ENCODE measurements around the gene PEX5L.
"Not testable (repeated sequence)": the region's sequence is repeated elsewhere in the genome, so short reads cannot be mapped to it uniquely, and the experiment has no call there.

The PEX5L gene

GRCh38 chr3:179797192-179797591 lies 239.5 kb downstream of the PEX5L start:
- no peak overlapping the region for H3K4me3 Mint-ChIP-seq
- no peak for ATAC-seq
- H3K9me3 Mint-ChIP-seq: no peaks in the 10 kb centered on the region

GRCh38 chr3:179796421-179796820 lies 240.3 kb downstream of the PEX5L start:
- H3K4me3 Mint-ChIP-seq: no peak overlapping the region
- ATAC-seq: no peak
- H3K4me1 Mint-ChIP-seq: peaks cover 2% of the 10 kb centered on the region
- no peak for DNase-seq
- H3K27ac Mint-ChIP-seq: no peak overlapping the region
- H3K9me3 Mint-ChIP-seq: no peaks in the 10 kb centered on the region
- H3K27me3 Mint-ChIP-seq: no peaks in the 10 kb centered on the region
- no peaks in the 10 kb centered on the region for H3K36me3 Mint-ChIP-seq (ENCODE audit: low read depth)

More at GRCh38 chr3:179797192-179797591, 239.5 kb downstream of the PEX5L start:
- peaks cover 3% of the 10 kb centered on the region for H3K27me3 Mint-ChIP-seq
- no peak for DNase-seq
- peaks cover 2% of the 10 kb centered on the region for H3K4me1 Mint-ChIP-seq
- H3K36me3 Mint-ChIP-seq (ENCODE audit: low read depth): no peaks in the 10 kb centered on the region
- H3K27ac Mint-ChIP-seq: no peak overlapping the region

- Mint-ChIP-seq H3K4me1 (peaks cover 2% of the 10 kb centered on the region), H3K4me3 (no peak overlapping the region), H3K9me3 (no peaks in the 10 kb centered on the region), H3K27ac (no peak overlapping the region), H3K27me3 (no peaks in the 10 kb centered on the region), H3K36me3 (ENCODE audit: low read depth) (no peaks in the 10 kb centered on the region)
- ATAC-seq: no peak
- DNase-seq: no peak
Measured at GRCh38 chr3:179794355-179794754, 242.4 kb downstream of the PEX5L start.

GRCh38 chr3:179791793-179792192 lies 244.9 kb downstream of the PEX5L start:
- DNase-seq (no peak), ATAC-seq (no peak)
- no peaks in the 10 kb centered on the region for H3K27me3 Mint-ChIP-seq
- H3K27ac Mint-ChIP-seq: no peak overlapping the region
- H3K36me3 Mint-ChIP-seq (ENCODE audit: low read depth): peaks cover 2% of the 10 kb centered on the region
- H3K9me3 Mint-ChIP-seq: no peaks in the 10 kb centered on the region
- H3K4me3 Mint-ChIP-seq: no peak overlapping the region
- peaks cover 2% of the 10 kb centered on the region for H3K4me1 Mint-ChIP-seq

- no peak for ATAC-seq
- no peak overlapping the region for H3K27ac Mint-ChIP-seq
- no peaks in the 10 kb centered on the region for H3K27me3 Mint-ChIP-seq
- no peak overlapping the region for H3K4me3 Mint-ChIP-seq
- DNase-seq: no peak
- no peaks in the 10 kb centered on the region for H3K9me3 Mint-ChIP-seq
- H3K4me1 Mint-ChIP-seq: no peaks in the 10 kb centered on the region
- H3K36me3 Mint-ChIP-seq (ENCODE audit: low read depth): peaks cover 5% of the 10 kb centered on the region
Measured at GRCh38 chr3:179788996-179789395, 247.7 kb downstream of the PEX5L start.

- not testable (repeated sequence) for H3K9me3 Mint-ChIP-seq, H3K4me1 Mint-ChIP-seq, ATAC-seq, DNase-seq, H3K27ac Mint-ChIP-seq, H3K27me3 Mint-ChIP-seq, H3K4me3 Mint-ChIP-seq
- H3K36me3 Mint-ChIP-seq (ENCODE audit: low read depth): peaks cover 21% of the 10 kb centered on the region
Measured at GRCh38 chr3:179782841-179783240, 253.9 kb downstream of the PEX5L start.

- Mint-ChIP-seq H3K27me3 (no peaks in the 10 kb centered on the region), H3K4me3 (no peak overlapping the region), H3K9me3 (peaks cover 4% of the 10 kb centered on the region), H3K36me3 (ENCODE audit: low read depth) (peaks cover 35% of the 10 kb centered on the region), H3K27ac (no peak overlapping the region), H3K4me1 (peaks cover 1% of the 10 kb centered on the region)
- DNase-seq: no peak
- no peak for ATAC-seq
Measured at GRCh38 chr3:179775416-179776122, 261.2 kb downstream of the PEX5L start.

GRCh38 chr3:179772297-179772696 lies 264.4 kb downstream of the PEX5L start:
- H3K36me3 Mint-ChIP-seq (ENCODE audit: low read depth): peaks cover 23% of the 10 kb centered on the region
- no peak overlapping the region for H3K27ac Mint-ChIP-seq
- no peaks in the 10 kb centered on the region for H3K27me3 Mint-ChIP-seq
- H3K4me1 Mint-ChIP-seq: no peaks in the 10 kb centered on the region
- no peak for DNase-seq
- ATAC-seq: no peak
- H3K4me3 Mint-ChIP-seq: no peak overlapping the region
- H3K9me3 Mint-ChIP-seq: no peaks in the 10 kb centered on the region

GRCh38 chr3:179771797-179772196 lies 264.9 kb downstream of the PEX5L start:
- Mint-ChIP-seq H3K27ac (no peak overlapping the region), H3K9me3 (no peaks in the 10 kb centered on the region), H3K4me3 (no peak overlapping the region), H3K27me3 (no peaks in the 10 kb centered on the region), H3K4me1 (no peaks in the 10 kb centered on the region), H3K36me3 (ENCODE audit: low read depth) (peaks cover 26% of the 10 kb centered on the region)
- DNase-seq: no peak
- no peak for ATAC-seq

- Mint-ChIP-seq H3K4me3 (no peak overlapping the region), H3K27ac (no peak overlapping the region)
- DNase-seq: no peak
Measured at GRCh38 chr3:179769411-179770247, 267.1 kb downstream of the PEX5L start.

GRCh38 chr3:179768080-179768479 lies 268.7 kb downstream of the PEX5L start:
- Mint-ChIP-seq H3K36me3 (ENCODE audit: low read depth) (peaks cover 7% of the 10 kb centered on the region), H3K27ac (no peak overlapping the region), H3K4me1 (no peaks in the 10 kb centered on the region), H3K9me3 (no peaks in the 10 kb centered on the region), H3K4me3 (no peak overlapping the region), H3K27me3 (no peaks in the 10 kb centered on the region)
- ATAC-seq (no peak), DNase-seq (no peak)

More at GRCh38 chr3:179769411-179770247, 267.1 kb downstream of the PEX5L start:
- Mint-ChIP-seq H3K4me1 (no peaks in the 10 kb centered on the region), H3K9me3 (no peaks in the 10 kb centered on the region), H3K36me3 (ENCODE audit: low read depth) (peaks cover 19% of the 10 kb centered on the region), H3K27me3 (no peaks in the 10 kb centered on the region)
- ATAC-seq: no peak

- Mint-ChIP-seq H3K4me3 (no peak overlapping the region), H3K36me3 (ENCODE audit: low read depth) (peaks cover 13% of the 10 kb centered on the region), H3K4me1 (no peaks in the 10 kb centered on the region), H3K9me3 (no peaks in the 10 kb centered on the region), H3K27me3 (no peaks in the 10 kb centered on the region), H3K27ac (no peak overlapping the region)
- ATAC-seq: no peak
- no peak for DNase-seq
Measured at GRCh38 chr3:179766416-179767133, 270.2 kb downstream of the PEX5L start.

- Mint-ChIP-seq H3K9me3 (no peaks in the 10 kb centered on the region), H3K36me3 (ENCODE audit: low read depth) (peaks cover 21% of the 10 kb centered on the region), H3K4me3 (no peak overlapping the region), H3K27ac (no peak overlapping the region), H3K4me1 (no peaks in the 10 kb centered on the region), H3K27me3 (no peaks in the 10 kb centered on the region)
- no peak for DNase-seq
- ATAC-seq: no peak
Measured at GRCh38 chr3:179765396-179765795, 271.3 kb downstream of the PEX5L start.

GRCh38 chr3:179760944-179761343 lies 275.8 kb downstream of the PEX5L start:
- Mint-ChIP-seq H3K9me3 (no peaks in the 10 kb centered on the region), H3K27ac (no peak overlapping the region), H3K4me3 (no peak overlapping the region), H3K27me3 (no peaks in the 10 kb centered on the region), H3K4me1 (no peaks in the 10 kb centered on the region), H3K36me3 (ENCODE audit: low read depth) (peaks cover 31% of the 10 kb centered on the region)
- ATAC-seq (no peak), DNase-seq (no peak)

Measured in activated naive CD8-positive, alpha-beta T cell treated with anti-CD3 and anti-CD28 coated beads, Interleukin-2, amount 50 U/mL, for 24 hours (primary cell).